Effector memory CD4-positive, alpha-beta T cell (primary cell): ENCODE data around the gene SETD7.

Source experiments
- DNase-seq, 3 donors: peaks; one replicate each; pipeline ENCODE4 v3.0.0-alpha.2; 2020
- H3K27ac ChIP-seq: 2 replicates; pipeline ENCODE4 v1.7.0; 2013; ENCODE audit warnings: mild to moderate bottlenecking, low read length, moderate library complexity; ENCODE audit not compliant: insufficient read depth, poor library complexity, severe bottlenecking
- H3K27me3 ChIP-seq: replicated peaks from 2 replicates; pipeline ENCODE4 v1.7.0; 2013; ENCODE audit warnings: mild to moderate bottlenecking, low read length; ENCODE audit not compliant: insufficient read depth, control insufficient read depth, poor library complexity, severe bottlenecking
- H3K36me3 ChIP-seq: 2 replicates; pipeline ENCODE4 v1.7.0; 2013; ENCODE audit warnings: mild to moderate bottlenecking, low read length, moderate library complexity; ENCODE audit not compliant: control insufficient read depth, insufficient read depth
- H3K4me1 ChIP-seq: 2 replicates; pipeline ENCODE4 v1.7.0; 2013; ENCODE audit warnings: low read length, mild to moderate bottlenecking; ENCODE audit not compliant: control insufficient read depth, insufficient read depth, poor library complexity, severe bottlenecking
- H3K4me3 ChIP-seq: 2 replicates; pipeline ENCODE4 v1.7.0; 2013; ENCODE audit warnings: low read length, low read depth, mild to moderate bottlenecking; ENCODE audit not compliant: insufficient read depth, poor library complexity, severe bottlenecking
- H3K9me3 ChIP-seq: 2 replicates; pipeline ENCODE4 v1.7.0; 2013; ENCODE audit warnings: mild to moderate bottlenecking, low read length, moderate library complexity; ENCODE audit not compliant: control insufficient read depth

Gene SETD7

GRCh38 chr4:139552517-139553307, 3.3 kb downstream of the SETD7 start:
- no peaks in the 10 kb centered on the region for H3K9me3 ChIP-seq
- H3K4me3 ChIP-seq = no peak overlapping the region
- H3K27me3 ChIP-seq = no peaks in the 10 kb centered on the region
- DNase-seq = no peak
- peaks cover 8% of the 10 kb centered on the region for H3K4me1 ChIP-seq
- no peak overlapping the region for H3K27ac ChIP-seq
- no peaks in the 10 kb centered on the region for H3K36me3 ChIP-seq

GRCh38 chr4:139550724-139551429, 5.1 kb downstream of the SETD7 start:
- no peaks in the 10 kb centered on the region for H3K9me3 ChIP-seq
- H3K4me3 ChIP-seq = no peak overlapping the region
- no peak for DNase-seq
- no peaks in the 10 kb centered on the region for H3K4me1 ChIP-seq
- H3K27ac ChIP-seq = no peak overlapping the region
- H3K36me3 ChIP-seq = peaks cover 8% of the 10 kb centered on the region
- no peaks in the 10 kb centered on the region for H3K27me3 ChIP-seq

GRCh38 chr4:139547979-139548378, 8.0 kb downstream of the SETD7 start:
- DNase-seq = no peak
- peaks cover 8% of the 10 kb centered on the region for H3K36me3 ChIP-seq
- no peak overlapping the region for H3K4me3 ChIP-seq
- no peaks in the 10 kb centered on the region for H3K9me3 ChIP-seq
- no peak overlapping the region for H3K27ac ChIP-seq
- H3K4me1 ChIP-seq = no peaks in the 10 kb centered on the region
- no peaks in the 10 kb centered on the region for H3K27me3 ChIP-seq

- Histone ChIP-seq H3K9me3 (no peaks in the 10 kb centered on the region), H3K27ac (no peak overlapping the region), H3K4me1 (no peaks in the 10 kb centered on the region), H3K27me3 (no peaks in the 10 kb centered on the region), H3K36me3 (peaks cover 3% of the 10 kb centered on the region), H3K4me3 (no peak overlapping the region)
- no peak for DNase-seq
Observed at GRCh38 chr4:139540632-139541031, 15.4 kb downstream of the SETD7 start.

GRCh38 chr4:139540161-139540560, 15.9 kb downstream of the SETD7 start:
- DNase-seq = no peak
- Histone ChIP-seq H3K4me3 (no peak overlapping the region), H3K27ac (no peak overlapping the region), H3K4me1 (no peaks in the 10 kb centered on the region), H3K9me3 (no peaks in the 10 kb centered on the region), H3K27me3 (no peaks in the 10 kb centered on the region), H3K36me3 (peaks cover 3% of the 10 kb centered on the region)

GRCh38 chr4:139537292-139537691, 18.7 kb downstream of the SETD7 start:
- no peak overlapping the region for H3K4me3 ChIP-seq
- no peaks in the 10 kb centered on the region for H3K9me3 ChIP-seq
- no peaks in the 10 kb centered on the region for H3K4me1 ChIP-seq
- H3K27me3 ChIP-seq = no peaks in the 10 kb centered on the region
- no peak for DNase-seq
- peaks cover 3% of the 10 kb centered on the region for H3K36me3 ChIP-seq
- H3K27ac ChIP-seq = no peak overlapping the region

- Histone ChIP-seq H3K27me3 (no peaks in the 10 kb centered on the region), H3K4me1 (no peaks in the 10 kb centered on the region), H3K36me3 (peaks cover 3% of the 10 kb centered on the region), H3K9me3 (no peaks in the 10 kb centered on the region), H3K27ac (no peak overlapping the region), H3K4me3 (no peak overlapping the region)
- no peak for DNase-seq
Observed at GRCh38 chr4:139535871-139536234, 20.2 kb downstream of the SETD7 start.

- H3K4me3 ChIP-seq = no peak overlapping the region
- no peak for DNase-seq
- H3K4me1 ChIP-seq = no peaks in the 10 kb centered on the region
- no peaks in the 10 kb centered on the region for H3K9me3 ChIP-seq
- H3K36me3 ChIP-seq = peaks cover 3% of the 10 kb centered on the region
- H3K27me3 ChIP-seq = no peaks in the 10 kb centered on the region
- no peak overlapping the region for H3K27ac ChIP-seq
Observed at GRCh38 chr4:139535228-139535870, 20.7 kb downstream of the SETD7 start.

GRCh38 chr4:139534287-139534950, 21.6 kb downstream of the SETD7 start:
- Histone ChIP-seq H3K27ac (no peak overlapping the region), H3K4me3 (no peak overlapping the region), H3K9me3 (no peaks in the 10 kb centered on the region), H3K4me1 (no peaks in the 10 kb centered on the region), H3K36me3 (peaks cover 3% of the 10 kb centered on the region), H3K27me3 (no peaks in the 10 kb centered on the region)
- DNase-seq = no peak
